Activated CD4-positive, alpha-beta T cell treated with anti-CD3 and anti-CD28 coated beads for 36 hours (primary cell): ENCODE results near the gene POGZ. TPM values are rescaled to one million over a fixed set of nuclear protein-coding genes. Genes with fewer than 3 reads are reported as not detected.

Source experiments
- ATAC-seq: fragments of 200-7000 bp; cut with Tn5 transposase; one replicate; pipeline ENCODE4 v1.10.0; 2021; ENCODE audit warnings: mild to moderate bottlenecking, moderate library complexity
- CTCF ChIA-PET: fragments of 350-600 bp; sonication (Branson Sonifier 250); formaldehyde crosslinking; loops from one replicate; lab custom pipeline; 2021; ENCODE audit warnings: antibody characterized with exemption; lab: Charles Lee
- POLR2A ChIA-PET: fragments of 350-600 bp; sonication (Branson Sonifier 250); formaldehyde crosslinking; loops from one replicate; lab custom pipeline; 2021; ENCODE audit warnings: antibody characterized with exemption, inconsistent platforms; lab: Charles Lee
- DNase-seq: peaks from one replicate; pipeline ENCODE4 v3.0.0-alpha.2; 2020
- H3K27ac Mint-ChIP-seq: one replicate; pipeline ENCODE4 v1.8.0; 2021; ENCODE audit warnings: mixed read lengths
- H3K27me3 Mint-ChIP-seq: one replicate; pipeline ENCODE4 v1.8.0; 2021; ENCODE audit warnings: mixed read lengths
- H3K36me3 Mint-ChIP-seq: one replicate; pipeline ENCODE4 v1.8.0; 2021; ENCODE audit warnings: low read depth, mixed read lengths
- H3K4me1 Mint-ChIP-seq: one replicate; pipeline ENCODE4 v1.8.0; 2021; ENCODE audit warnings: mixed read lengths
- H3K4me3 Mint-ChIP-seq: one replicate; pipeline ENCODE4 v1.8.0; 2021; ENCODE audit warnings: mild to moderate bottlenecking, moderate library complexity, mixed read lengths
- H3K9me3 Mint-ChIP-seq: one replicate; pipeline ENCODE4 v1.8.0; 2021; ENCODE audit warnings: low read depth, mixed read lengths
- intact Hi-C, 2 experiments: fragments of 100-400 bp; cut with DNase I in 1 of 2; cut with micrococcal nuclease in 1 of 2; formaldehyde crosslinking; loops; one replicate each; pipeline versions ENCODE4 v1.14.2 to v1.15.1; 2022 to 2024; cut with DNase I, micrococcal nuclease
- total RNA-seq, 2 experiments: library from RNA; stranded (reverse); gene quantifications; one replicate each; pipeline ENCODE4 v1.2.3, GENCODE V29; 2021

POGZ gene
- total RNA-seq, 2 experiments from 2014 or later, result 81.3 to 104 TPM

DNA sequence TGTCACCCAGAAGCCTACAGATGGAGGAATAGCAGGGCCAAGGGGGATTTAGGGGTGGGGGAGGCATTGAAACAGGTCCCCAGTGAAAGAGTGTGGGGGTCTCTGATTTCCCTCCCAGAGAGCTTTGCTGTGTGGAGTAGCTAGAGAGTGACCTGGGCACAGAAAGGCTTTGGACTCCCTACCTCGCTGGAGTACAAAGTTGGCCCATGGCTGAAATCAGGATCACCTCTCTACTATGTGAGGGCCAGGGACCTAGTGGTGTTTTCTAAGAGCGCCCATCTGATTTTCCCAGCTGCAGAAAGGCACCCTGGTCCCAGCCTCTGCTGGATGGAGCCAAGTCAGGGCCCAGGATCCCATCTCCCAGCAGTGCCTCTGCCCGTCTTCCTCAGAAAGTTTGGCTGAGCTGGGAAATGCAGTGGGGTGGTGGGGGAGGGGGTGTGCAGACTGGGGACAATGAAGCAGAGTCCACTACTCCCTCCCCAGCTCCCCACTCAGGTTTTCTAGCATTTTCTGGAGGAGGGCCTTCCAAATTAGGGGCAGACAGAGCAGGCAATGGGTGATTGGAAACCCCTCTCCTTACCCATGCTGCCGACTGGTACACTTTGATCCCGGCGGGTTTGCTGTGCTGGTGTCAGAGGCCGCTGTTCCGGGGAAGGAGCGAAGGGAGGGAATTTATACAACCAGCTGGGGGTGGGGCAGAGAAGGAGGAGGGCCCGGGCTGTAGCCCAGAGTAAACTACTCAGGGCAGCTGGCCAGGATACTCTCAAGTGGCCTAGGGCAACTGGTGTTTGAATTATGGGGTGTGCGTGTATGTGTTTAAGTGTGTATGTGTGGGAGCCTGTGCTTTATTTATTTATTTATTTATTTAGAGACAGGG is 87.0 kb downstream of the POGZ start, which contains the start of gene SELENBP1:
TSS of gene SELENBP1 (minus strand) at position 648 of the 877 bp plus-strand sequence. CDS start at position 584, 64 bp downstream.
- ChIA-PET POLR2A (interaction anchor here (0.6 kb wide), 1 partner anchor 329 kb away, joined by 3 read pairs; no protein-coding TSS in a partner anchor), CTCF (interaction anchor here (0.7 kb wide), 1 partner anchor 391 kb away, joined by 3 read pairs; the partner anchor contains the start of gene MRPL9)
- no peaks in the 10 kb centered on the region for H3K27me3 Mint-ChIP-seq

DNA sequence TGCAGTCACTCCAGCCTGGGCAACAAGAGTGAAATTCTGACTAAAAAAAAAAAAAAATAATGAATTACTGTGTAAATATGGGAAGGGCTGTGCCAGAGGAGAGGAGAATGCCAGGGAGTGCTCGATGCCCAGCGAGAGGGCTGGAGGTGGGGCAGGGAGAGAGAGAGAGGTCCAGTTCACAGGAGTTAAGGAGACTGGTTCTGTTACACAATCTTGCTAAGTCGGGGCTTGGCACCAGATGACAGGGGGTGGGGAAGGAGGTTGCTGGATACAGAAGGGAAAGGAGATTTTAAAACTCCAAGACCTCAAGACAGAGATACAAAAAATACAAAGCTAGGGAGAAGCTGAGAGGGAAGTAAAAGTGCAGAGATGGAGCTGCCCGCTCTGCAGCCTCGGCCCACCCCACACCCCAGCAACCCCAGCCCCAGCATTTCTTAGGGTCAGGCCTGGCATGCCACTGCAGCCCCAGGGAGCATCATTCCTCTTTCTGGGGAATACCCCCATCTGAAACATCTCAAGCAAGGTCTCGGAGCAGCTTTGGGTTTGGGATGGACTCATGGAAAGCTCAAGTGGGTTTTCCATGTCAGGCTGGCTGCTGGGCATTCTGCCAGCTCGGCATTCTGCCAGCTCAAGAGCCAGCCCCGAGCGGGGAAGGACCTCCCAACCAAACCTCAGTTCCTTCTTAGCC is 87.8 kb downstream of the POGZ start:
- no peak overlapping the region for H3K27ac Mint-ChIP-seq
- POLR2A ChIA-PET, result no interaction called here
- DNase-seq (no peak), ATAC-seq (no peak)
- H3K4me1 Mint-ChIP-seq, result no peaks in the 10 kb centered on the region
- intact Hi-C loops, result no loop called here
- H3K4me3 Mint-ChIP-seq, result no peak overlapping the region
- H3K9me3 Mint-ChIP-seq, result no peaks in the 10 kb centered on the region
- H3K27me3 Mint-ChIP-seq, result no peaks in the 10 kb centered on the region
- CTCF ChIA-PET, result no interaction called here
- H3K36me3 Mint-ChIP-seq, result no peaks in the 10 kb centered on the region

More for the DNA sequence above, 87.0 kb downstream of the POGZ start, which contains the start of gene SELENBP1:
- H3K27ac Mint-ChIP-seq, result no peak within 1 kb of the TSS
- intact Hi-C loops, result no loop called here
- no peaks in the 10 kb centered on the region for H3K4me1 Mint-ChIP-seq
- ATAC-seq (no peak), DNase-seq (no peak)
- no peaks in the 10 kb centered on the region for H3K9me3 Mint-ChIP-seq
- no peaks in the 10 kb centered on the region for H3K36me3 Mint-ChIP-seq
- H3K4me3 Mint-ChIP-seq, result no peak within 1 kb of the TSS

- POLR2A ChIA-PET, result no interaction called here
- no peak overlapping the region for H3K27ac Mint-ChIP-seq
- no peak overlapping the region for H3K4me3 Mint-ChIP-seq
- no peaks in the 10 kb centered on the region for H3K4me1 Mint-ChIP-seq
- ATAC-seq (no peak), DNase-seq (no peak)
- no peaks in the 10 kb centered on the region for H3K9me3 Mint-ChIP-seq
- H3K27me3 Mint-ChIP-seq, result no peaks in the 10 kb centered on the region
- CTCF ChIA-PET, result interaction anchor here (0.6 to 1.1 kb wide), 5 partner anchors 20 to 224 kb away, joined by 3 to 6 read pairs (median 3); no protein-coding TSS in a partner anchor
- intact Hi-C loops, result no loop called here
- H3K36me3 Mint-ChIP-seq, result no peaks in the 10 kb centered on the region
Measured at GRCh38 chr1:151370211-151370911, 88.9 kb downstream of the POGZ start.

DNA sequence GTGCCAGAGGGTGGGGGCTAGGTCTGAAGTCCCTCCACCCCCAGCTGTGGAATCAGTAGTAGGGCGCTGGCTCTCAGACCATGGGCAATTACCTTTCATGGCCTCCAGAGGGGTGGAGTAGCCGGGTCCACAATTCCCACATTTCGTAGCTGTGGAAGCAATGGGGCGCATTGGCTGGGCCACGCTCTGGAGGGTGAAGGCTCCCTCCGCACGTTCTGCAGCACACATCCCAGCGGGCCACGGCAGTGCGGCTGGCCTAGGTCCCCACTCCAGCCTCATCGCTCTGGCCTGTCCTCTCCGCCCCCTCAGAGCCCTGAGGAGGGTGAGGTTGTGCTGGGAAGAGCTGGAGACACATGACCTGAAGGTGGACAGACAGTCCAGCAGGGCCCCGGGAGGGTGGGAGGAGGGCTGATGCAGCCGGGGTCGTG is 89.7 kb downstream of the POGZ start:
- intact Hi-C loops, result no loop called here
- Mint-ChIP-seq H3K27ac (no peak overlapping the region), H3K4me3 (no peak overlapping the region), H3K27me3 (no peaks in the 10 kb centered on the region), H3K36me3 (no peaks in the 10 kb centered on the region), H3K9me3 (no peaks in the 10 kb centered on the region), H3K4me1 (no peaks in the 10 kb centered on the region)
- no peak for DNase-seq
- POLR2A ChIA-PET, result no interaction called here
- no peak for ATAC-seq
- CTCF ChIA-PET, result interaction anchor here (0.9 to 1.1 kb wide), 4 partner anchors 19 to 224 kb away, joined by 3 to 6 read pairs (median 3); no protein-coding TSS in a partner anchor

GRCh38 chr1:151369302-151369610 is 90.0 kb downstream of the POGZ start:
- no peaks in the 10 kb centered on the region for H3K27me3 Mint-ChIP-seq
- H3K36me3 Mint-ChIP-seq, result no peaks in the 10 kb centered on the region
- POLR2A ChIA-PET, result no interaction called here
- ATAC-seq (no peak), DNase-seq (no peak)
- CTCF ChIA-PET, result no interaction called here
- H3K9me3 Mint-ChIP-seq, result no peaks in the 10 kb centered on the region
- H3K27ac Mint-ChIP-seq, result no peak overlapping the region
- H3K4me3 Mint-ChIP-seq, result no peak overlapping the region
- H3K4me1 Mint-ChIP-seq, result no peaks in the 10 kb centered on the region
- intact Hi-C loops, result no loop called here

GRCh38 chr1:151368393-151369301 is 90.6 kb downstream of the POGZ start:
- no peaks in the 10 kb centered on the region for H3K4me1 Mint-ChIP-seq
- no peak overlapping the region for H3K4me3 Mint-ChIP-seq
- DNase-seq (no peak), ATAC-seq (no peak)
- H3K27ac Mint-ChIP-seq, result no peak overlapping the region
- H3K9me3 Mint-ChIP-seq, result no peaks in the 10 kb centered on the region
- CTCF ChIA-PET, result interaction anchor here (0.5 kb wide), 1 partner anchor 268 kb away, joined by 3 read pairs; no protein-coding TSS in a partner anchor
- H3K27me3 Mint-ChIP-seq, result no peaks in the 10 kb centered on the region
- intact Hi-C loops, result no loop called here
- POLR2A ChIA-PET, result no interaction called here
- H3K36me3 Mint-ChIP-seq, result no peaks in the 10 kb centered on the region

DNA sequence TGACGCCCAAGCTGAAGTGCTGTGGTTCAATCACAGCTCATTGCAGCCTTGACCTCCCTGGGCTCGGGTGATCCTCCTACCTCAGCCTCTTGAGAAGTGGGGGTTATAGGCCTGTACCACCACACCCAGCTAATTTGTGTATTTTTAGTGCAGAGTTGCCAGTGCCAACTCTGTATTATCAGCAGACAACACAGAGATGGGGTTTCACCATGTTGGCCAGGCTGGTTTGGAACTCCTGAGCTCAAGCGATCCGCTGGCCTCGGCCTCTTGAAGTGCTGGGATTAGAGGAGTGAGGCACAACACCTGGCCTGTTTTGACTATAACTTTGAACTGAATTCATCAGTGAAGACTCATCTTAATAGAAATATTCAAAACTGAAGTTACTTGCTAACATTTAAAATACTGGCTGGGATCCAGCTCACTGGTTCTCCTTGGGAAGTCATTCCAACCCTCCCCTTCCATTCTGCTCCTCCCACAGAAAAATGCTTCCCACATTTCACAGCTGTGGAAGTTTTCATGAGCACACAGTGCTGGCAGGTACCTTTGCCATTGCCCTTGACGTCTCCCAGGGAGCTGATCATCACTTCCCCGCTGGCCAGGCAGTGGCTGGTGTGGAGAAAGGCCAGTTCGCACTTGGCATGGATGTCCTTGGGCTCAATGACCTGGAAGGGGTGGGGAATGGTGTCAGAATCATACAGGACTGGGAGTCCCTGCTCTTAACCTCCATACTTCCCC is 91.5 kb downstream of the POGZ start:
- DNase-seq (no peak), ATAC-seq (no peak)
- Mint-ChIP-seq H3K27ac (no peak overlapping the region), H3K27me3 (no peaks in the 10 kb centered on the region), H3K36me3 (no peaks in the 10 kb centered on the region), H3K4me3 (no peak overlapping the region), H3K4me1 (no peaks in the 10 kb centered on the region), H3K9me3 (no peaks in the 10 kb centered on the region)
- CTCF ChIA-PET, result interaction anchor here (0.9 kb wide), 1 partner anchor 114 kb away, joined by 3 read pairs; the partner anchor contains the start of gene PSMD4
- intact Hi-C loops, result no loop called here
- POLR2A ChIA-PET, result interaction anchor here (0.5 kb wide), 1 partner anchor 28 kb away, joined by 6 read pairs; no protein-coding TSS in a partner anchor

- ChIA-PET CTCF (interaction anchor here (1.0 kb wide), 1 partner anchor 43 kb away, joined by 3 read pairs; no protein-coding TSS in a partner anchor), POLR2A (no interaction called here)
- intact Hi-C loops, result no loop called here
- H3K4me3 Mint-ChIP-seq, result no peak overlapping the region
- ATAC-seq (no peak), DNase-seq (no peak)
- H3K27ac Mint-ChIP-seq, result no peak overlapping the region
- no peaks in the 10 kb centered on the region for H3K4me1 Mint-ChIP-seq
- no peaks in the 10 kb centered on the region for H3K36me3 Mint-ChIP-seq
- H3K9me3 Mint-ChIP-seq, result peaks cover 6% of the 10 kb centered on the region
- no peaks in the 10 kb centered on the region for H3K27me3 Mint-ChIP-seq
Measured at GRCh38 chr1:151364996-151365395, 94.3 kb downstream of the POGZ start.

- POLR2A ChIA-PET, result no interaction called here
Measured at GRCh38 chr1:151362308-151363155, 96.8 kb downstream of the POGZ start.

More at GRCh38 chr1:151362308-151363155, 96.8 kb downstream of the POGZ start:
- Mint-ChIP-seq H3K4me1 (no peaks in the 10 kb centered on the region), H3K27ac (no peak overlapping the region), H3K9me3 (peaks cover 6% of the 10 kb centered on the region), H3K36me3 (no peaks in the 10 kb centered on the region), H3K4me3 (no peak overlapping the region), H3K27me3 (no peaks in the 10 kb centered on the region)
- intact Hi-C loops, result no loop called here
- ATAC-seq (no peak), DNase-seq (no peak)
- CTCF ChIA-PET, result no interaction called here
